Esophagus squamous epithelium (tissue), 5 donors: Measurements from ENCODE around the gene TRABD2B. TPM values are rescaled to one million over a fixed set of nuclear protein-coding genes. Genes with fewer than 3 reads are reported as not detected.

ENCODE experiments used
- DNase-seq: peaks from one replicate; lab custom pipeline; 2025; lab: John Stamatoyannopoulos, UW
- H3K27ac ChIP-seq, 4 donors: fragments of 200-600 bp; sonication (generic); one replicate each; pipeline ENCODE4 v1.5.1; 2016 to 2019; ENCODE audit warnings: mild to moderate bottlenecking in 1 of 4
- H3K27me3 ChIP-seq, 4 donors: fragments of 200-600 bp; sonication (generic); 1 replicate in 3 of 4; 2 replicates in 1 of 4; pipeline versions ENCODE4 v1.5.1 to v1.6.0; 2017 to 2021; ENCODE audit warnings: antibody characterized with exemption in 1 of 4
- H3K36me3 ChIP-seq, 3 donors: fragments of 200-600 bp; sonication (generic); one replicate each; pipeline ENCODE4 v1.5.1; 2016 to 2019
- H3K4me1 ChIP-seq, 3 donors: fragments of 200-600 bp; sonication (generic); one replicate each; pipeline ENCODE4 v1.5.1; 2017 to 2019
- H3K4me3 ChIP-seq, 4 donors: fragments of 200-600 bp; sonication (generic); 1 replicate in 3 of 4; 2 replicates in 1 of 4; pipeline ENCODE4 v1.5.1; 2016 to 2019; ENCODE audit warnings: mild to moderate bottlenecking in 2 of 4, moderate library complexity in 1 of 4
- H3K9me3 ChIP-seq, 3 donors: fragments of 200-600 bp; sonication (generic); one replicate each; pipeline ENCODE4 v1.5.1; 2016 to 2019
- POLR2A ChIP-seq, 4 donors: fragments of 450-650 bp; IDR thresholded peaks; one replicate each; pipeline ENCODE4 v1.6.1; 2017; ENCODE audit warnings: antibody characterized with exemption in 4 of 4, mild to moderate bottlenecking in 4 of 4, moderate library complexity in 3 of 4
- WGBS, 2 donors: methylation state at CpG; one replicate each; pipeline ENCODE4 v1.1.5; 2018; 5-methylcytosine and 5-hydroxymethylcytosine counted together
- intact Hi-C: fragments of 100-400 bp; cut with DNase I; formaldehyde crosslinking; loops from one replicate; pipeline ENCODE4 v1.15.0; 2022
- total RNA-seq, 4 donors: library from RNA; depleted of rRNA; stranded (reverse); fragments of >200 nt; gene quantifications; one replicate each; pipeline ENCODE4 v1.1.0, GENCODE V29; 2016
- TF ChIP-seq, protein P1 (sequence below), 6 experiments: fragments of 450-650 bp in 4 of 6; fragments of 200-600 bp in 2 of 6; sonication (generic) in 2 of 6; IDR thresholded peaks; one replicate each; pipeline ENCODE4 v1.5.1; 2016 to 2019; ENCODE audit warnings: antibody characterized with exemption in 6 of 6, mild to moderate bottlenecking in 4 of 6, moderate library complexity in 4 of 6
- donor health status: DM: yes; HTN: yes; CAD: no.

TRABD2B gene
- total RNA-seq, 4 donors from 2014 or later, result 0.26 to 1.7 (median 0.50) TPM

DNA sequence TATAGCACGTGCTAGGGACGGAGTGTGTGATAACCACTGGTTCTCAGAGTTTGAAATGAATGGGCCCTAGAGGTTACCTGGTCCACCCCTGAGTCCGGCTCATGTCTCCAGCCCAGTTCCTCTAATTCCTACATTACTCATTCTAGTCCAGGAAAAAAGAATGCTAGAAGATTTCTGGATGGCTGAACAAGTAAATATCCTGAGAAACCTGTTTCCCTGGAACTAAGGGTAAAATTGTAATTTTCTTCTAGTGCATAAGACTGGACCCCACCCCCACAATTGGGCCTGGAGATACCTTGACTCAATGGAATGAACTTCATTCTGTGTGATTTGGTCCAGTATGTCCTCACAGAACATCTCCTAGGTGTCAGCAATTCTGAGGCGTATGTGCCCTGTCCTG, 208.4 kb downstream of the TRABD2B start:
- intact Hi-C loops, result no loop called here
- Histone ChIP-seq H3K4me1 (peaks cover 0 to 25% (median 3%) of the 10 kb centered on the region in 3 donors), H3K27ac (no peak overlapping the region), H3K9me3 (no peaks in the 10 kb centered on the region), H3K36me3 (no peaks in the 10 kb centered on the region), H3K4me3 (no peak overlapping the region), H3K27me3 (no peaks in the 10 kb centered on the region)
- DNase-seq, result no peak
- TF ChIP-seq POLR2A (IDR thresholded peaks at IDR 0.05), result no peak
- TF ChIP-seq, protein P1, sequence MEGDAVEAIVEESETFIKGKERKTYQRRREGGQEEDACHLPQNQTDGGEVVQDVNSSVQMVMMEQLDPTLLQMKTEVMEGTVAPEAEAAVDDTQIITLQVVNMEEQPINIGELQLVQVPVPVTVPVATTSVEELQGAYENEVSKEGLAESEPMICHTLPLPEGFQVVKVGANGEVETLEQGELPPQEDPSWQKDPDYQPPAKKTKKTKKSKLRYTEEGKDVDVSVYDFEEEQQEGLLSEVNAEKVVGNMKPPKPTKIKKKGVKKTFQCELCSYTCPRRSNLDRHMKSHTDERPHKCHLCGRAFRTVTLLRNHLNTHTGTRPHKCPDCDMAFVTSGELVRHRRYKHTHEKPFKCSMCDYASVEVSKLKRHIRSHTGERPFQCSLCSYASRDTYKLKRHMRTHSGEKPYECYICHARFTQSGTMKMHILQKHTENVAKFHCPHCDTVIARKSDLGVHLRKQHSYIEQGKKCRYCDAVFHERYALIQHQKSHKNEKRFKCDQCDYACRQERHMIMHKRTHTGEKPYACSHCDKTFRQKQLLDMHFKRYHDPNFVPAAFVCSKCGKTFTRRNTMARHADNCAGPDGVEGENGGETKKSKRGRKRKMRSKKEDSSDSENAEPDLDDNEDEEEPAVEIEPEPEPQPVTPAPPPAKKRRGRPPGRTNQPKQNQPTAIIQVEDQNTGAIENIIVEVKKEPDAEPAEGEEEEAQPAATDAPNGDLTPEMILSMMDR (IDR thresholded peaks at IDR 0.05), result no peak
- WGBS, 2 donors, result 82 to 93% methylated on average over 4 of the region's 4 CpGs

DNA sequence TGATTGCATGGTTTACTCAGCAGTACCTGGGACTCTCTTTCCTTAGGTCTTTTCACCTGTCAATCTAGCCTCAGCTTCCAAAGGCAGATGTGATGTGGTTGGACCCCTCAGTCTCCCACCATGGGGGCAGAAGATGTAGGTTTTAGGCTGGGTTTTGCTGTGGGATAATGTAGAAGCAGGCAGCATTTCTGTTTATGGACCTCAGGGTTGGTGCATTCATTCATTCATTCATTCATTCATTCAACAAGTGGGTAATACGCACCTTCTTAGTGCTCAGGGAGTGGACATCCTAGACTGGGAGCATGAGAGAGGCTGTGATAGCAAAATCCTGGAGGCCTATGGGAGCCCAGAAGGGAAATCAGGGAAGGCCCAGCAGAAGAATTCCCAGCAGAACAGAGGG, 209.6 kb downstream of the TRABD2B start:
- 87 to 100% methylated on average over 1 of the region's 1 CpG for WGBS, 2 donors
- no peak overlapping the region for H3K4me3 ChIP-seq
- TF ChIP-seq POLR2A (IDR thresholded peaks at IDR 0.05), result no peak
- TF ChIP-seq, protein P1 (IDR thresholded peaks at IDR 0.05), result no peak
- DNase-seq, result no peak
- H3K4me1 ChIP-seq, result peaks cover 0 to 33% (median 3%) of the 10 kb centered on the region in 3 donors
- intact Hi-C loops, result no loop called here
- no peaks in the 10 kb centered on the region for H3K27me3 ChIP-seq
- no peaks in the 10 kb centered on the region for H3K9me3 ChIP-seq
- no peak overlapping the region for H3K27ac ChIP-seq
- no peaks in the 10 kb centered on the region for H3K36me3 ChIP-seq

DNA sequence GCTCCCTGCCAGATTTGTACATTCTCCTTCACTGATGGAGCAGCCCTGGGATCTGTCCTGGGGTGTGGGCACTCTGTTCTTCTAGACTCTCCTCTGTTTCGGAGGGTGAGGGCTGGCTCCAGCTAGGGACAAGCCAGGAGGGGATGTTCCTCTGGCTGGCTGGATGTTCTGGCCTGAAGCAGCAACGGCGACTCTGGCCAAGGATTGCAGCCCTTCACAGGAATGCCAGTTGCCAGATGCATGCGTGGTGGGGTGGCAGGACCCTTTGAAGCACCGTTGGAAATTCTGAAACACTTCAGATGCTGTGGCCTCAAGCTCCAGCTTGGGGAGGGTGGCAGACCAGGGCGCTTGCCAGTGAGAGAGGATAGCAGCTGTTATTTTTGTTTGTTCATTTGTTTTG, 210.9 kb downstream of the TRABD2B start:
- WGBS, 2 donors, result 65 to 84% methylated on average over 4 of the region's 6 CpGs
- H3K4me1 ChIP-seq, result peaks cover 0 to 45% (median 3%) of the 10 kb centered on the region in 3 donors
- TF ChIP-seq POLR2A (IDR thresholded peaks at IDR 0.05), result no peak
- TF ChIP-seq, protein P1 (IDR thresholded peaks at IDR 0.05), result no peak
- intact Hi-C loops, result no loop called here
- H3K27me3 ChIP-seq, result no peaks in the 10 kb centered on the region
- peak overlapping the region in 2 of 4 donors; percentile 5 to 22 for H3K27ac ChIP-seq
- no peaks in the 10 kb centered on the region for H3K36me3 ChIP-seq
- no peak for DNase-seq
- H3K9me3 ChIP-seq, result no peaks in the 10 kb centered on the region
- no peak overlapping the region for H3K4me3 ChIP-seq

DNA sequence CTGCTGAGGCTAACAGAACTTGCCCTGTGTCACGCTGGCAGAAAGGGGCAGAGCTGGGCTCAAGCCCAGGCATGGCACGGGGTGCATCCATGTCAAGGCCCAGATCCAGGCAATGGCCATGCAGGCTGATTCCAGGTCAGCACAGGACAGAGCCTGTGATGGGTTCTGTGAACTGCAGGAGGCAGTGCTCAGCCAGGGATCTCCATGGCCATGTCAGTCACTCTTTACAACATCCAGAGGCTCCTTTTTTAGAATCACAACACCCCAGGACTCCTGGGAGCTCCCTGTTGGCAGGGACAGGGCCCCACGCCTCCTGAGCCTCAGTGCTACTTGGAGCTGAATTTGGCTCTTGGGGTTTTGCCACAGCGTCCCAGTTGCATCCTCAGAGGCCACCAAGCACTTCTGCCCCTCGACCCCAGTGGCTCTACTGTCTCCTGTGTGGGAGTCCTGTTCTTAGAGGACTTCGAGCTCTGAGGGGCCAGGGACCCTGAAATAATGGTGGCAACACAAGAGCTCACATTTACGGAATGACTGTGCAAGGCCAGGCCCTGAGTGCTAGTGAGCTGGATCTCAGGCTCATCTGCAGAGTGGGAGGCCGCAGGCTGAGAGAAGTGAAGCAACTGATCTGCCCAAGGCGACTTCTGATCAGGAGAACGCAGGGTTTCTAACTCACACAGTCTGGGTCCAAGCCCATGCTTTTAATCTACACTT, 211.5 kb downstream of the TRABD2B start:
- no peak for DNase-seq
- peak overlapping the region in 2 of 4 donors; percentile 5 to 26 for H3K27ac ChIP-seq
- intact Hi-C loops, result no loop called here

DNA sequence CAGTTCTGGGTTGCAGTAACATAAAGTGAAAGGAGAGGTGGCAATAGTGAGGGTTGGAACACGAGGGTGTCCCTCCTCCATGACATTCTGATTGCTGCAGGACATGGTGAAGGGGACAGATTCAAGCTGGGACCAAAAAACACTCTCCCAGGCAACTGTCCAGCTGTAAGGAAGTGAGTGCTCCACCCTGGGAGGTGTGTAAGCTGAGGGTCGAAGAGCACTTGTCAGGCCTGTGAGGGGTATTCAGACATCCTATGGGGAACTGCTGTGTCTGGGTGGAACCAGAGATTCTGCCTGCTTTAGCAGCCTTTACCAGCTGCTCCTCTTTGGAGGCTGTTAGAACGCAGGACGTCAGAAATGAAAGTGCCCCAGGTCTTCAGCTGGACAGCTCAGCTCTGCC, 212.1 kb downstream of the TRABD2B start:
- Histone ChIP-seq H3K4me1 (peaks cover 0 to 54% (median 3%) of the 10 kb centered on the region in 3 donors), H3K27me3 (no peaks in the 10 kb centered on the region), H3K9me3 (no peaks in the 10 kb centered on the region), H3K27ac (peak overlapping the region in 2 of 4 donors; percentile 25 to 26), H3K36me3 (no peaks in the 10 kb centered on the region), H3K4me3 (no peak overlapping the region)
- 69 to 80% methylated on average over 2 to 4 of the region's 4 CpGs for WGBS, 2 donors
- TF ChIP-seq POLR2A (IDR thresholded peaks at IDR 0.05), result no peak
- TF ChIP-seq, protein P1 (IDR thresholded peaks at IDR 0.05), result no peak
- DNase-seq, result no peak
- intact Hi-C loops, result no loop called here

More for the DNA sequence above, 211.5 kb downstream of the TRABD2B start:
- Histone ChIP-seq H3K36me3 (no peaks in the 10 kb centered on the region), H3K9me3 (no peaks in the 10 kb centered on the region), H3K27me3 (no peaks in the 10 kb centered on the region), H3K4me1 (peaks cover 0 to 51% (median 3%) of the 10 kb centered on the region in 3 donors), H3K4me3 (no peak overlapping the region)
- TF ChIP-seq POLR2A (IDR thresholded peaks at IDR 0.05), result no peak
- TF ChIP-seq, protein P1 (IDR thresholded peaks at IDR 0.05), result peak in 1 of 6 experiments; percentile 34
- 73 to 85% methylated on average over 3 to 5 of the region's 10 CpGs for WGBS, 2 donors
